Stimulated activated CD4-positive, alpha-beta T cell treated with anti-CD3 and anti-CD28 coated beads, Interleukin-1b, Interleukin-23, amount 100 ng/mL, for 1 hour (primary cell): Measurements from ENCODE around the gene LCOR.
"Not testable (repeated sequence)": the region's sequence is repeated elsewhere in the genome, so short reads cannot be mapped to it uniquely, and the experiment has no call there.

Experiments used
- DNase-seq, 2 donors: peaks; one replicate each; pipeline ENCODE4 v3.0.0-alpha.2; 2020; ENCODE audit warnings: low read depth in 2 of 2

Gene LCOR

GRCh38 chr10:97032624-97033023, 200.5 kb downstream of the LCOR start:
- DNase-seq = no peak

GRCh38 chr10:97033841-97034240, 201.7 kb downstream of the LCOR start:
- DNase-seq = not testable (repeated sequence)

GRCh38 chr10:97034301-97034700, 202.2 kb downstream of the LCOR start:
- no peak for DNase-seq

- DNase-seq = no peak
Observed at GRCh38 chr10:97034958-97035769, 203.1 kb downstream of the LCOR start.

- DNase-seq = peak; percentile 29 to 57
Observed at GRCh38 chr10:97037365-97038361, 205.6 kb downstream of the LCOR start.

GRCh38 chr10:97038688-97039087, 206.6 kb downstream of the LCOR start:
- no peak for DNase-seq

- DNase-seq = no peak
Observed at GRCh38 chr10:97039538-97040247, 207.6 kb downstream of the LCOR start.

- no peak for DNase-seq
Observed at GRCh38 chr10:97040248-97040584, 208.1 kb downstream of the LCOR start.

GRCh38 chr10:97040706-97041105, 208.6 kb downstream of the LCOR start:
- DNase-seq = no peak

GRCh38 chr10:97042081-97042480, 210.0 kb downstream of the LCOR start:
- DNase-seq = no peak

- DNase-seq = no peak
Observed at GRCh38 chr10:97042716-97043562, 210.8 kb downstream of the LCOR start.

- no peak for DNase-seq
Observed at GRCh38 chr10:97043563-97043855, 211.4 kb downstream of the LCOR start.
